ENCODE results near the gene SLC4A7.
A peak's percentile ranks its signal among the peaks of the same experiment; 100 is the strongest.

DNA sequence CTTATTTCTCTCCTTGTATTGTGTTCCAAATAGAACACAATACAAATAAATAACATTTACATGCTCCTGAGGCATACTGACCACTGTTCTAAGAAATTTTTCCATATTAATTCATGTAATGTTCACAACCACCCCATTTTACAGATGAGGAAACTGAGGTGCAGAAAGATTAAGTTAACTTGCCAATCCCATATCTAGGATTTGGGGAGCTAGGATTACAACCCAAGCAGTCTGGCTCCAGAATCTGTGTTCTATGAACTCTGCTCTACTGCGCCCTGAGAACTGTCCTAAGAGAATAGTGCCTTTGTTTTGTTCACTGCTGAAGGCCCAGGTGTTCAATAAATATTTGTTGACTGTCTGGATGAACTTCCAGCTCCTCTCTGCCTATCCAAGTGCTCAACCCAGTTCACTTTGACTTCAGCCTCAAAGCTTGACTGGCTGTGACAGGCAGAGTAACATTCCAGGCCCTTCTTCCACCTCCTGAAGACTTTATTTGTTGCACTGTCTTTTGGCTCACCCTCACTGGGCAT is 118.1 kb downstream of the SLC4A7 start:
- TF ChIP-seq, protein P1, sequence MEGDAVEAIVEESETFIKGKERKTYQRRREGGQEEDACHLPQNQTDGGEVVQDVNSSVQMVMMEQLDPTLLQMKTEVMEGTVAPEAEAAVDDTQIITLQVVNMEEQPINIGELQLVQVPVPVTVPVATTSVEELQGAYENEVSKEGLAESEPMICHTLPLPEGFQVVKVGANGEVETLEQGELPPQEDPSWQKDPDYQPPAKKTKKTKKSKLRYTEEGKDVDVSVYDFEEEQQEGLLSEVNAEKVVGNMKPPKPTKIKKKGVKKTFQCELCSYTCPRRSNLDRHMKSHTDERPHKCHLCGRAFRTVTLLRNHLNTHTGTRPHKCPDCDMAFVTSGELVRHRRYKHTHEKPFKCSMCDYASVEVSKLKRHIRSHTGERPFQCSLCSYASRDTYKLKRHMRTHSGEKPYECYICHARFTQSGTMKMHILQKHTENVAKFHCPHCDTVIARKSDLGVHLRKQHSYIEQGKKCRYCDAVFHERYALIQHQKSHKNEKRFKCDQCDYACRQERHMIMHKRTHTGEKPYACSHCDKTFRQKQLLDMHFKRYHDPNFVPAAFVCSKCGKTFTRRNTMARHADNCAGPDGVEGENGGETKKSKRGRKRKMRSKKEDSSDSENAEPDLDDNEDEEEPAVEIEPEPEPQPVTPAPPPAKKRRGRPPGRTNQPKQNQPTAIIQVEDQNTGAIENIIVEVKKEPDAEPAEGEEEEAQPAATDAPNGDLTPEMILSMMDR (IDR thresholded peaks at IDR 0.05), result no peak
- TF ChIP-seq POLR2AphosphoS5 (IDR thresholded peaks at IDR 0.05) (peak; percentile 53), POLR2A (IDR thresholded peaks at IDR 0.05) (no peak)
